HepG2 (cell line): Measurements from ENCODE around the gene IQCE. TPM values are rescaled to one million over a fixed set of nuclear protein-coding genes. Genes with fewer than 3 reads are reported as not detected.

ENCODE experiments used
- ATF7 ChIP-seq, 2 experiments: fragments of 450-650 bp in 1 of 2; sonication (generic) in 1 of 2; formaldehyde crosslinking in 1 of 2; IDR thresholded peaks; 2 replicates each; pipeline versions ENCODE4 v1.4.0 to v1.6.1; 2016 to 2020; ENCODE audit warnings: antibody characterized with exemption in 1 of 2, mild to moderate bottlenecking in 1 of 2, missing genetic modification reagents in 1 of 2
- CREM ChIP-seq, 2 experiments: sonication (generic) in 1 of 2; formaldehyde crosslinking in 1 of 2; IDR thresholded peaks; 2 replicates each; pipeline versions ENCODE4 v1.4.0 to v1.6.1; 2016 to 2020; ENCODE audit warnings: antibody characterized with exemption in 1 of 2, mild to moderate bottlenecking in 1 of 2, missing genetic modification reagents in 1 of 2
- DMTF1 ChIP-seq: sonication (generic); formaldehyde crosslinking; IDR thresholded peaks from 2 replicates; pipeline ENCODE4 v1.4.0; 2020; ENCODE audit warnings: mild to moderate bottlenecking, missing genetic modification reagents
- POLR2AphosphoS5 ChIP-seq: IDR thresholded peaks from 2 replicates; pipeline ENCODE4 v1.6.1; 2012; ENCODE audit warnings: low read depth, low read length
- PRMT3 ChIP-seq: sonication (generic); formaldehyde crosslinking; IDR thresholded peaks from 2 replicates; pipeline ENCODE4 v1.8.1; 2022; ENCODE audit warnings: low read depth, mild to moderate bottlenecking, moderate library complexity, missing genetic modification reagents, borderline replicate concordance
- SP4 ChIP-seq: sonication (generic); formaldehyde crosslinking; IDR thresholded peaks from 2 replicates; pipeline ENCODE4 v1.8.1; 2023; ENCODE audit warnings: mild to moderate bottlenecking, missing genetic modification reagents
- USF2 ChIP-seq, 2 experiments: sonication (generic) in 1 of 2; formaldehyde crosslinking in 1 of 2; IDR thresholded peaks; 2 replicates each; pipeline versions ENCODE4 v1.5.1 to v1.6.1; 2011 to 2020; ENCODE audit warnings: borderline replicate concordance in 1 of 2, low read depth in 1 of 2, low read length in 1 of 2, mild to moderate bottlenecking in 1 of 2, missing genetic modification reagents in 1 of 2, moderate library complexity in 1 of 2
- ZBTB3 ChIP-seq: sonication (generic); formaldehyde crosslinking; IDR thresholded peaks from 2 replicates; pipeline ENCODE4 v1.4.0; 2020; ENCODE audit warnings: low read depth, mild to moderate bottlenecking, moderate library complexity, missing genetic modification reagents, borderline replicate concordance
- ZKSCAN5 ChIP-seq: sonication (generic); formaldehyde crosslinking; IDR thresholded peaks from 2 replicates; pipeline ENCODE4 v1.5.1; 2020; ENCODE audit warnings: mild to moderate bottlenecking, missing genetic modification reagents
- ZNF253 ChIP-seq: sonication (generic); formaldehyde crosslinking; IDR thresholded peaks from 2 replicates; pipeline ENCODE4 v1.8.0; 2022; ENCODE audit warnings: mild to moderate bottlenecking, missing genetic modification reagents, borderline replicate concordance
- ZNF33B ChIP-seq: sonication (generic); formaldehyde crosslinking; IDR thresholded peaks from 2 replicates; pipeline ENCODE4 v1.5.1; 2020; ENCODE audit warnings: mild to moderate bottlenecking, missing genetic modification reagents
- ZNF431 ChIP-seq: sonication (generic); formaldehyde crosslinking; IDR thresholded peaks from 2 replicates; pipeline ENCODE4 v1.9.0; 2022; ENCODE audit warnings: missing genetic modification reagents, low read depth, mild to moderate bottlenecking, borderline replicate concordance
- ZNF556 ChIP-seq: sonication (generic); formaldehyde crosslinking; IDR thresholded peaks from 2 replicates; pipeline ENCODE4 v1.4.0; 2020; ENCODE audit warnings: mild to moderate bottlenecking, missing genetic modification reagents, borderline replicate concordance
- ZNF687 ChIP-seq: sonication (generic); formaldehyde crosslinking; IDR thresholded peaks from 2 replicates; pipeline ENCODE4 v1.5.1; 2020; ENCODE audit warnings: mild to moderate bottlenecking, missing genetic modification reagents, moderate library complexity
- ZNF749 ChIP-seq: sonication (generic); formaldehyde crosslinking; IDR thresholded peaks from 2 replicates; pipeline ENCODE4 v1.8.0; 2022; ENCODE audit warnings: mild to moderate bottlenecking, missing genetic modification reagents, moderate library complexity, borderline replicate concordance
- ZNF768 ChIP-seq: sonication (generic); formaldehyde crosslinking; IDR thresholded peaks from 2 replicates; pipeline ENCODE4 v1.4.0; 2020; ENCODE audit warnings: missing genetic modification reagents
- ZSCAN5A ChIP-seq: sonication (generic); formaldehyde crosslinking; IDR thresholded peaks from 2 replicates; pipeline ENCODE4 v1.8.0; 2022; ENCODE audit warnings: mild to moderate bottlenecking, missing genetic modification reagents, borderline replicate concordance
- polyA plus RNA-seq, 8 experiments: library from polyadenylated mRNA; depleted of rRNA in 3 of 8; stranded (reverse) in 7 of 8; unstranded in 1 of 8; fragments of >200 nt; fragmentation: Illumina TruSeq in 4 of 8; extraction: Trizol in 4 of 8; gene quantifications; 2 replicates each; pipeline versions ENCODE4 v1.2.1 to v1.2.3, GENCODE V29; 2011 to 2016; ENCODE audit warnings: low read depth in 4 of 8, missing spikeins in 1 of 8, mixed read lengths in 1 of 8; ENCODE audit not compliant: insufficient read depth in 1 of 8
- total RNA-seq, 5 experiments: library from RNA; depleted of rRNA; stranded (reverse); fragments of >200 nt; fragmentation: Illumina TruSeq; extraction: Trizol; gene quantifications; 2 replicates each; pipeline ENCODE4 v1.2.3, GENCODE V29; 2016; ENCODE audit warnings: low read depth in 1 of 5

IQCE gene
- total and polyA plus RNA-seq, 2 of the 13 experiments (the other 11 are each of a cell fraction or from before 2014, with no cell fraction given), result 1.5 to 2.5 TPM

GRCh38 chr7:2558629-2559282, at the start of gene IQCE (continued):
- TF ChIP-seq SP4 (CRISPR knock-in tag) (peak; percentile 44), ZNF33B (no peak), ZBTB3 (CRISPR knock-in tag) (no peak; the same call in 1 of the 2 replicates), POLR2AphosphoS5 (no peak), ZSCAN5A (CRISPR knock-in tag) (no peak), ZNF253 (CRISPR knock-in tag) (no peak), PRMT3 (CRISPR knock-in tag) (no peak), DMTF1 (CRISPR knock-in tag) (no peak), CREM (IDR thresholded peaks at IDR 0.05) (no peak), CREM (CRISPR knock-in tag; IDR thresholded peaks at IDR 0.05) (no peak), ATF7 (IDR thresholded peaks at IDR 0.05) (no peak), ATF7 (CRISPR knock-in tag; IDR thresholded peaks at IDR 0.05) (no peak), ZNF768 (CRISPR knock-in tag) (no peak; the same call in 1 of the 2 replicates), ZNF556 (peak; percentile 78; the same call in 1 of the 2 replicates), ZNF431 (CRISPR knock-in tag) (no peak), ZKSCAN5 (no peak), ZNF687 (peak; percentile 71), USF2 (IDR thresholded peaks at IDR 0.05; ENCODE audit: low read depth, low read length) (no peak), USF2 (CRISPR knock-in tag; IDR thresholded peaks at IDR 0.05; ENCODE audit: borderline replicate concordance) (no peak), ZNF749 (CRISPR knock-in tag) (no peak)
